GM19463 (cell line): ENCODE measurements around the gene PLCL2.

ENCODE experiments used
- ATAC-seq: cut with Tn5 transposase; IDR thresholded peaks from one replicate; pipeline ENCODE4 v1.9.1; 2021; ENCODE audit warnings: mild to moderate bottlenecking, moderate library complexity; ENCODE audit not compliant: unreplicated experiment

PLCL2 gene

GRCh38 chr3:16884748-16885592 is at the start of gene PLCL2:
TSS of gene PLCL2 (plus strand) at chr3:16884955. CDS start at chr3:16885040, 85 bp downstream.
- peak; percentile 34 for ATAC-seq

GRCh38 chr3:16836505-16837237 is 48.1 kb upstream of the PLCL2 start:
- ATAC-seq = no peak

DNA sequence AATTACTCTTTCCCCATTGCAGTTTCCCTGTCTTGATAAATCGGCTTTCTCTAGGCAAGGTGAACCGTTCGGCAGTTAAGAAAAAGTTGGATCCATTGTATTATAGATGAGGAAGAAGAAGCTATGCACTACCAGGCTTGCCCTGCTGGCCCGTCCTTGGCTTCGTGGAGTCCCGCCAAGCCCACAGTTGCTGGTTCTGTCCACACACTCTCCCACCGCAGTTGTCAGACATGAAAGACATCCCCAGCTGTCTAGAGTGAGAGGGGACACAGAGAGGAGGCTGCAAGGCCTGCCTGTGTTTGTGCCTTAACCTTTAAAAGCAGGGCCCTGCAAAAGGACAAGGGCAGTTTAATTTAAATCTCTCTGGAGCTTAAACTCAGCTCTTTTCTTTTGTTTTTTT is 47.2 kb upstream of the PLCL2 start:
- no peak for ATAC-seq

- ATAC-seq = no peak
These were observed 46.2 kb upstream of the PLCL2 start for GRCh38 chr3:16838561-16838960.

DNA sequence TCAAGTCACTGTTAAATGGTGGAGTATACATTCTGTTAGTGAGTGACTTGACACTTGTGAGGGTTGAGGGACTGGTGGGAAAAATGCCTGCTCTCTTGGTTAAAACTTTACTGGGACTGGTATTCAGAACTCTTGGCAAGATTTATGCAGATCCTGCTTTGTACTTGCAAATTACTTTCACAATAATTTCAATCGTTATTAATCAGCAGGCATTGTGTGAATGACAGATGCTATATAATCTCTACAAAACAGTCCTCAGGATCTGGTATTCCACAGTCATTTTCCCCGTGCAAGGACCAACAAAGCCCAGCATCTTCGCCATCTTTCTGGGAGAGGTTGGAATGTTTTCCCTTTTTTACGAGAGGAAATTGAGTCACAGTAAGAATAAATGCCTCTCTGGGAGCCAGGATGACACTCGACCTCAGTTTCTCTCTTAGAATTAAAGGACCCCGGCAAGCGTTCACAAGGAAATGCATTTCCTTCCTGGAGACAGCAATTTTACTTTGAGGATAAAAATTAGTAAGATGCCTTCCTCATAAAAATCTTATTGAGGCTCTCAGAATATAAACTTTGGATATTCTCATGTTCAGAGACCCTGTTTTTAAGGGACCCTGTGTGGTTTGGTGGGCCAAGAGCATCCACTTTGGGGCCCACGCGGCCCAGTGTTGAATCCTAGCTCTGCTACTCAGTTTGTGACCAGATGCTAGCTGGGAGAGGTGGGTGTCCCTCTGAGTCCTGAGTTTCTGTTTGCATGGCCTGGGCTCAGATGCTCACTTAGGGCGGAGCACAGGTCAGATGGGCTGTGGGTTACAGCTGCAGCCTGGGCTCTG is 45.3 kb upstream of the PLCL2 start:
- ATAC-seq = no peak

DNA sequence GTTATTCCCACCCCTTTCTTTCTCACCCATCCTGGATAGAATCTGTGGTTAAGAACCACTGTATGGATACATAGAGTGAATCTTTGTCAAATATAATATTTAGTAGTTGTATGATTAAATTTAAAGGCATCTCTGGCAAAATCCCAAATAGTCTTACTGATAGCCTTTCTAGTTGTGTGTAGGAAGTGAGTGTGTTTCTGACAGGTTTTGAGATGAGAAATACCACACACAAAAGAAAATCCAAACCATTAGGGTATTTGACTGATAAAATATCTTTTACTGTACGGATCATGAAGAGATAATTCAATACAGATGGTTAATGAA is 44.7 kb upstream of the PLCL2 start:
- ATAC-seq = no peak

DNA sequence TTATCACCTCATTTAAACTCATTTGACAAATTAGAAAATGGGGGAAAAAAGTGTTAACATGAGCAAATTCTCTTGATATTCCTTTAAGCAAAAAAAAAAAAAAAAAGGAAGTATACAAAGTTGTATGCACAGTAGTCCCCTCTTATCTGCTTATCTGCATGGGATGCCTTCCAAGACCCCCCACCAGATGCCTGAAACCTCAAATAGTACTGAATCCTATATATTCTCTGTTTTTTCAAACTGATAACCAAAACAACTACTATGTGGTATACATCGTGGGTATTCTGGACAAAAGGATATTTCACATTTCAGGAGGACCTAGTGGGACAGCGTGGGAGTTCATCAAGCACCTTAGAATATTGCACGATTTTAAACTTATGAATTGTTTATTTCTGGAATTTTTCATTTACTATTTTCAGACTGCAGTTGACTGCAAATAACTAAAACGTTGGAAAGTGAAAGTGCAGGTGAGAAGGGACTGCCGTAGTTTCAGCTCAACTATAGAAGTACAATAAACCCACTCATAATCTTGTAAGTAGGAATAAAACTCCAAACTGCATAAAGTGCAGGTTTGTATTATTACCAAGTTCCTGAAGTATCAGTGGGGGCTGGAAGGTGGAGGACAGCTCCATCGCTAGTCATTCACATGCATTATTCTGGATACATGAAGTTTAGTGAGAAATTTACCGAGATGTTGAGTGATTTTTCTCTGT is 43.6 kb upstream of the PLCL2 start:
- no peak for ATAC-seq

DNA sequence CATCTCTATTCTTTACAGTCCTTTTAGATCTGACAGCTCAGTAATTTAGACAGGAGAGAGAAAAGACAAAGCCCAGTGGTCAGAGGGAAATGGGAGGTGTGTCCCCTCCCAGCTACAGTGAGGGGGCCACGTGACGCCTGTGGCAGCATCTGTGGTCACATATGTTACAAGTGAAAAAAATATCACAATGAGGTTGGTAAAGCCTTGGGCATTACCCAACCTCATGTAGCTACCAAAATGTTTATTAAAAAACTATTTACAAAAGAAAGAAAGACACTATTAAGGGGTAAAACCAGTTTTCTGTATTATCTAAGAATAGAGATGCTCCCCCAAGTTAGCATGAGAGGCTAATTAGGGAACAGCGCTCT is 42.9 kb upstream of the PLCL2 start:
- ATAC-seq = peak; percentile 54

DNA sequence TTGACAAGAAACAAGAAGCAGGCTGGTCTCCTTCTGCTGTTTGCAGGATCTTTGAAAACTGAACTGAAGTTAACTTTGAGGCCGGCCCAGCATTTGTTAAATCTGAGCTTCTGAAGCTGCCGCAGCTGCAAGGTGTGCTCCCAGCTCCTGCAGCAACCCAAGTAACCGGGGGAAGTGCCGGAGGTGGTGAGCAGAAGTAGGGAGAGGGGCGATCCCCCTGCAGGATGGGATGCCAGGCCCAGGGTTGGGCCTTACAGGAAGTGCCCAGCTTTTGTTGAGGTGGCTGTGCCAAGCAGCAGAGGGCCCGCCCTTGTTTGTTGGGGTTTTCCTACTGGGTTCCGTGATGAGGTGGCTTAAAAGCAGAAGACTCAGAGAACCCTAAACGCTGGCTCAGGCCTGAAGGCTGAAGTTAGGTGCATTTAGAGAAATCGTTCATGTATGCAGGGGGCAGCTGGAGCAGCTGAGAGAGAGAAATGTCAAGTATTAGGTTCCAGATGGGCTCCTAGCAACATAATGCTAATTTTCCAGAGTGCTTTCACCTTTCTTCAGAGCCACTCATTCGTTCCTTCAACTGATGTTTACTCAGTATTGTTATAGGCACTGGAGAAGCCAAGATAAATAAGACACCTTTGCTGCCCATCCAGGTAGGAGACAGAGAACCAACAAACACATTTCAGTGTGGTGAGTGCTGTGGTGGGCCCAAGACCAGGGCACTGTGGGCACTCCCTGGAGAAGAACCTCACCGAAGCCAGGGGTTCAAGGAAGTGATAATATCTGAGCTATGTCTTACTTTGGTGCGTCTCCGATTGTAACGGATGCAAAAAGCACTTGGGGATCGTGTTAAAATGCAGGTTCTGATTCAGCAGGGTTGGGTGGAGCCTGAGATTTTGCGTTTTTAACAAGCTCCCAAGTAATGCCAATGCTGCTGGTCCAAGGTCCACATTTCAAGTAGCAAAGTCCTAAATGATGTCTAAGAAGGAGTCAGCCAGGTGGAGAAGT is 42.2 kb upstream of the PLCL2 start:
- ATAC-seq = peak; percentile 87

- no peak for ATAC-seq
These were observed 40.5 kb upstream of the PLCL2 start for GRCh38 chr3:16844222-16844621.

GRCh38 chr3:16844791-16845190 is 40.0 kb upstream of the PLCL2 start:
- no peak for ATAC-seq

- ATAC-seq = no peak
These were observed 38.2 kb upstream of the PLCL2 start for GRCh38 chr3:16846373-16847080.

GRCh38 chr3:16848007-16848406 is 36.7 kb upstream of the PLCL2 start:
- peak; percentile 60 for ATAC-seq

DNA sequence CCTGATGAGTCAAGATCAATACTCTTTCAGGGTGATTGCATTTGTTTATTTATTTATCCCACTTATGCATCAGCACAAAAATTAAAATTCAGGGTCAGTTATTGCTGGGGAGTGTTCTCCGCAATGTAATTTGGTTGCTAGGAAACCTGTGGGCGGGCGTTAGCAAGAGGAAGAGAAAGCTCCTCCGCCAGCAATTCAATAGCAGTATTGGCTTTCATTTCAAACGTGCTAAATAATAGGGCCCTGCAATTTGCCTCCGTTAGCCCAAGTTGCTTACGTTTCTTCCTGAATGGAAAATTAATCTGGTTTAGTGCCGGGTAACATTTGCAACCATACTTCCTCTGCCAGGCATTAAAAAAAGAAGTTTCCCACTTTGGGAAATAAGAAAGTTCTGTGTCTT is 35.5 kb upstream of the PLCL2 start:
- ATAC-seq = peak; percentile 81

DNA sequence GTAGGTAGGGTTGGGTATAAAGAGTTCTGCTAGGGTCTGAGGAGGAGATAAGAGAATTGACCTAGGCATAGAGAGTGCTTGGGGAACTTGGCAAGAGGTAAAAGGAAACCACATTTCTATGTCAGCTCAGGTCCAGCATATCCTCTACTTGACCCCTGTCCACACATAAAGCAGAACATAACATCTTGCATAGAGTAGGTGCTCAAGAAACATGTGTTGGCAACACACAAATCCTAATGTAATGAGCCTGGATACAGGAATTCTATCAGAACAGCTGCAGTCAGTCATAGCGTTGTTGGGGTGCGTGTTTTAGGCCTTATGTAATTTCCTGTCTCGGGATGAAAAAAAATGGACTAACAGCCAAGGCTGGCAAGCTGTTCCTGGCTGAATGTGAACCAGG is 35.0 kb upstream of the PLCL2 start:
- ATAC-seq = no peak

- no peak for ATAC-seq
These were observed 29.3 kb upstream of the PLCL2 start for GRCh38 chr3:16855497-16855896.

GRCh38 chr3:16860234-16860633 is 24.5 kb upstream of the PLCL2 start:
- no peak for ATAC-seq

DNA sequence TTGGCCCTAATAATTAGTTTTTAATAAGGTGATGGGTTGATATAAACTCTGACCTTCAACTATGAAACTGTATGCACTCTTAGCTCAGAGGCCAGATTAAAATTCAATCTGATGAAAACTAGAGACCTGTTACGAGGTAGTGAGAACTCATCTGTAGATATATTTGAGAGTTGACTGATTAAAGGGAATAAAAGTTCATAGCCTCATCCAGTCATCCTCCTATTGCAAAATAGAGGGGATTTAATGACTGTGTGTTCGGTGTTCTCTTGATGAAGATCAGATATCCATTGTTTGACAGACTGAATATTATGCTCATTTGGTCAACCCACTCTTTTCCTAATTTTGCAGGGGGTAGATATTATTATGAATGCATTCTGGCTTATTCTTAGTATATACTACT is 23.3 kb upstream of the PLCL2 start:
- no peak for ATAC-seq
